Fibroblast of the aortic adventitia (primary cell): ENCODE measurements around the gene MYH16. TPM values are rescaled to one million over a fixed set of nuclear protein-coding genes. Genes with fewer than 3 reads are reported as not detected.
A peak's percentile ranks its signal among the peaks of the same experiment; 100 is the strongest.
"Not testable (repeated sequence)": the region's sequence is repeated elsewhere in the genome, so short reads cannot be mapped to it uniquely, and the experiment has no call there.

Experiments used
- DNase-seq: peaks from one replicate; pipeline ENCODE4 v3.0.0-alpha.2; 2010; ENCODE audit warnings: low read depth
- H3K4me3 ChIP-seq: 2 replicates; pipeline ENCODE4 v1.5.1; 2011; ENCODE audit warnings: low read depth, mild to moderate bottlenecking, control low read depth, low read length, moderate library complexity
- total RNA-seq: library from RNA; depleted of rRNA; stranded (reverse); fragments of >200 nt; gene quantifications from 2 replicates; pipeline ENCODE4 v1.2.3, GENCODE V29; 2012; ENCODE audit warnings: low replicate concordance
- TF ChIP-seq, protein P1 (sequence below): IDR thresholded peaks from 2 replicates; pipeline ENCODE4 v1.5.1; 2011; ENCODE audit warnings: mild to moderate bottlenecking, low read length, control low read depth, inconsistent platforms; ENCODE audit not compliant: insufficient read depth

MYH16 gene
- total RNA-seq = not detected in 2 replicates

DNA sequence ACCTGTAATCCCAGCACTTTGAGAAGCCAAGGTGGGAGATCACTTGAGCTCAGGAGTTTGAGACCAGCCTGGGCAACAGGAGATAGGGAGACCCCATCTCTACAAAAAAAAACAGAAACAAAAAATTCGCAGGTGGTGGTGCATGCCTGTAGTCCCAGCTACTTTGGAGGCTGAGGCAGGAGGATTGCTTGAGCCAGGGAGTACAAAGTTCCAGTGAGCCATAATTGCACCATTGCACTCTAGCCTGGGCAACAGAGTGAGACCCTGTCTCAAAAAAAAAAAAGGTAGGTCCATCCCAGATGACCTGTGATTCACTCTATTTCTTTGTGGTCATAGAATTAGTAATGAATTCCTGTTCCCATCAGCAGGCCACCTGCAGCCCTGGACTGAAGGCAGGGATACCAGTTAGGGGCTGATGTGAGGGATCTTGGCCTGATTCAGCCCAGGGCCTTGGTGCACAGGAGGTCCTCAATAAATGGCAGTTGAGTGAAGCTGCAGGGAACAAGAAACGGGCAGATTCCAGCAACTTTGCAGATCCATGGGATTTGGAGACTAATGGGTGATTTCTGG is at the start of gene MYH16:
Gene MYH16, plus strand, starts transcription at position 364 of the 570 bp plus-strand sequence.
- TF ChIP-seq, protein P1, sequence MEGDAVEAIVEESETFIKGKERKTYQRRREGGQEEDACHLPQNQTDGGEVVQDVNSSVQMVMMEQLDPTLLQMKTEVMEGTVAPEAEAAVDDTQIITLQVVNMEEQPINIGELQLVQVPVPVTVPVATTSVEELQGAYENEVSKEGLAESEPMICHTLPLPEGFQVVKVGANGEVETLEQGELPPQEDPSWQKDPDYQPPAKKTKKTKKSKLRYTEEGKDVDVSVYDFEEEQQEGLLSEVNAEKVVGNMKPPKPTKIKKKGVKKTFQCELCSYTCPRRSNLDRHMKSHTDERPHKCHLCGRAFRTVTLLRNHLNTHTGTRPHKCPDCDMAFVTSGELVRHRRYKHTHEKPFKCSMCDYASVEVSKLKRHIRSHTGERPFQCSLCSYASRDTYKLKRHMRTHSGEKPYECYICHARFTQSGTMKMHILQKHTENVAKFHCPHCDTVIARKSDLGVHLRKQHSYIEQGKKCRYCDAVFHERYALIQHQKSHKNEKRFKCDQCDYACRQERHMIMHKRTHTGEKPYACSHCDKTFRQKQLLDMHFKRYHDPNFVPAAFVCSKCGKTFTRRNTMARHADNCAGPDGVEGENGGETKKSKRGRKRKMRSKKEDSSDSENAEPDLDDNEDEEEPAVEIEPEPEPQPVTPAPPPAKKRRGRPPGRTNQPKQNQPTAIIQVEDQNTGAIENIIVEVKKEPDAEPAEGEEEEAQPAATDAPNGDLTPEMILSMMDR = no peak

DNA sequence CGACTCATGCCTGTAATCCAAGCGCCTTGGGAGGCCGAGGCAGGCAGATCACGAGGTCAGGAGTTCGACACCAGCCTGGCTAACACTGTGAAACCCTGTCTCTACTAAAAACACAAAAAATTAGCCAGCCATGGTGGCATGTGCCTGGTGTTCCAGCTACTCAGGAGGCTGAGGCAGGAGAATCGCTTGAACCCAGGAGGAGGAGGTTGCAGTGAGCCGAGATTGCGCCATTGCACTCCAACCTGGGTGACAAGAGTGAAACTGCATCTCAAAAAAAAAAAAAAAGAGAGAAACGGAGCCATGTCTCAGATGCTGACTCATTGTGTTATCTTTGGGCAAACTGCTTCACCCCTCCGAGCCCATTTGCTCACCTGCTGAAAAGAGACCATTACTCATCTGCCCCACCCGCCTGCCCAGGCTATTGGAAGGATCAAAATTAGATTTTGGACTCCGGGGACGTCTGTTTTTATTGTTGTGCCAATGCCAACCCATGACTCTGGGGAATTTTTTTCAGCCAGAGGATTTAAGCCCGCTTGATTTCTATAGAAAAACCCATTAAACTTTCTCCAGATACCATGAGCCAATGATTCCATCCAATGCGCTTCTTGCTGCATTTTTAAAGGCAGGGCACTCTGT is 48.3 kb upstream of the MYH16 start:
- peak; percentile 62 for DNase-seq
- H3K4me3 ChIP-seq = not testable (repeated sequence)

More for the DNA sequence above, at the start of gene MYH16:
- H3K4me3 ChIP-seq = no peak within 1 kb of the TSS
- no peak for DNase-seq

DNA sequence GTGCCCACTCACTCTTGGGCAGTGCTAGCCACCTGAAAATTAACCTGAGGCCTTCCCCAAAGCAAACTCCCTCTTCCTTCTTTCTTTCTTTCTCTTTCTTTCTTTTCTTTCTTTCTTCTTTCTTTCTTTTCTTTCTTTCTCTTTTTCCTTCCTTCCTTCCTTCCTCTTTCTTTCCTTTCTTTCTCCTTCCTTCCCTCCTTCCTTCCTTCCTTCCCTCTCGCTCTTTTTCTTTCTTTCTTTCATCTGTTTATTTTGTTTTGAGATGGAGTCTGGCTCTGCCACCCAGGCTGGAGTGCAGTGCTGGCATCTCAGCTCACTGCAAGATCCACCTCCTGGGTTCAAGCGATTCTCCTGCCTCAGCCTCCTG is 47.8 kb upstream of the MYH16 start:
- no peak for DNase-seq
- TF ChIP-seq, protein P1 = no peak
- H3K4me3 ChIP-seq = no peak overlapping the region

GRCh38 chr7:99229234-99229633 is 43.4 kb upstream of the MYH16 start:
- no peak for DNase-seq

DNA sequence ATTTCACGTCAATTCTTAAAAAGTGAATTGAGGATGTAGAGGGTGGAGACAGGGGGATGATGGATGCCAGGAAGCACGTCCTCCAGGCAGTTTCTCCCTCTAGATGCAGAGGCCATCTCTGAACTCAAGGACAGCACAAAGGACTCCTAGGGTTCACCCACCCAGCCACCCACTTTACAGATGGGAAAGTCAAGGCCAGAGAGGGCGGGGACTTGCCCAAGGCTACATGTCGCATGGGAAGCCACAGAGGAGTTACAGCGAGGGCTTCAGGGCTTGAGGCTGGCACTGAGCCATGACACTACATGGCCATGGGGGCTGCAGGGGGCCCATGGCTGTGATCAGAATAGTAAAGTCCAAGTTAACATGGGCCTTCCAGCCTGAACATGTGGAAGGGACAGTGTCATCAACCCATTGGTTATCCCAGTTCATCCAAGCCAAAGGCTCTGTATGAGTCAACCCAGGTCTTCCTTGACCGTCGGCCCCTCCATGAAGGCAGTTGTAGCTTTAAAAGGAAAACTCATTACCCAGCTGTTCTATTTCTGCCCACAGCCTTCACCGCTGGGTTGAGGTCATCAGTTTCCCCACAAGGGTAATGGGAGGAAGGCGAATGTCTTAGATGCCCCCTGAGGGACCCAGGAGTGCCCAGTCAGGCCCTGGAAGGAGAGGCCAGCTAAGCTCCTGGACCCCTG is 40.4 kb upstream of the MYH16 start:
- no peak for DNase-seq
- TF ChIP-seq, protein P1 = no peak
- no peak overlapping the region for H3K4me3 ChIP-seq

More at GRCh38 chr7:99229234-99229633, 43.4 kb upstream of the MYH16 start:
- TF ChIP-seq, protein P1 = no peak
- H3K4me3 ChIP-seq = no peak overlapping the region

- H3K4me3 ChIP-seq, DNase-seq: not testable (repeated sequence)
Measured at GRCh38 chr7:99232955-99233354, 39.7 kb upstream of the MYH16 start.

- TF ChIP-seq, protein P1 = no peak
- no peak for DNase-seq
- no peak overlapping the region for H3K4me3 ChIP-seq
Measured at GRCh38 chr7:99234185-99234584, 38.5 kb upstream of the MYH16 start.
